Measurements from ENCODE around the gene MANSC4.
A peak's percentile ranks its signal among the peaks of the same experiment; 100 is the strongest.

Gene MANSC4

DNA sequence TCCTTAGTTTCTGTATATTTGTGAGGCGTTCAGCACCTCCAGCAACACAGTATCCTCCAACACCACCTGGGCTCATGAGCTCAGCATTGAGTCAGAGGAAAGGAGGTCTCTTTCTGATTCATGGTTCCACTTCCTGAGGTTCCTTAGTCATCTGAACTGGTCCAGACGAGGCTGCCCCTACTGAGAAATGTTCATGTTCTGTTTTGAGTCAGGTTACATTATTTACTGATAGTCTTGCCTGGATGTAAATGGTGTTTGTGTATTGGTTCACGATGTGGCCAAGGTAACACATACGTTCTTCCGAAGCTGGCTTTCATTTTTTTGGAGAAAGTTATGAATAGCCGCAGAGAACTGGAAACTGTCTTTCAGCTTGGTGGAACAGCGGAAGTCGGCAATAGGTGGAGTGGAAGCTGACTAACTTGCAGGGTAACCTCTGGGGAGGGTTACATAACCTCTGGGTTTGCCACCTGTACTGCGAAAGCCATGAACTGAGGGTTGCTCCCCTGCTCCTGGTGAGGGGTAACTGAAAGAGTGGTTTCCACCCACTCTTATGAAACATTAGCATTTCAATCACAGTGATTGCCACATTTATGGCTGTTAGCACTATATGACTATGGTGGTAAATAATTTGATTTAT is 42.2 kb upstream of the MANSC4 start:
- no peak overlapping the region for H3K27ac Mint-ChIP-seq

GRCh38 chr12:27821259-27821973 is 41.4 kb upstream of the MANSC4 start:
- peak; percentile 64 to 78 (median 77) for TF ChIP-seq CTCF (IDR thresholded peaks at IDR 0.05; ENCODE audit: unreplicated experiment in 3 of 3)
- peaks cover 12% of the 10 kb centered on the region for H3K4me1 Mint-ChIP-seq
- H3K4me3 Mint-ChIP-seq = no peak overlapping the region
- no peaks in the 10 kb centered on the region for H3K36me3 Mint-ChIP-seq (ENCODE audit: low read depth)
- no peaks in the 10 kb centered on the region for H3K9me3 Mint-ChIP-seq
- H3K27me3 Mint-ChIP-seq (ENCODE audit: low read depth) = peaks cover 3% of the 10 kb centered on the region
- no peak overlapping the region for H3K27ac Mint-ChIP-seq

More for the DNA sequence above, 42.2 kb upstream of the MANSC4 start:
- peaks cover 3% of the 10 kb centered on the region for H3K27me3 Mint-ChIP-seq (ENCODE audit: low read depth)
- H3K4me1 Mint-ChIP-seq = peaks cover 12% of the 10 kb centered on the region
- H3K36me3 Mint-ChIP-seq (ENCODE audit: low read depth) = no peaks in the 10 kb centered on the region
- TF ChIP-seq CTCF (IDR thresholded peaks at IDR 0.05; ENCODE audit: unreplicated experiment in 3 of 3) = no peak
- H3K4me3 Mint-ChIP-seq = no peak overlapping the region
- no peaks in the 10 kb centered on the region for H3K9me3 Mint-ChIP-seq

DNA sequence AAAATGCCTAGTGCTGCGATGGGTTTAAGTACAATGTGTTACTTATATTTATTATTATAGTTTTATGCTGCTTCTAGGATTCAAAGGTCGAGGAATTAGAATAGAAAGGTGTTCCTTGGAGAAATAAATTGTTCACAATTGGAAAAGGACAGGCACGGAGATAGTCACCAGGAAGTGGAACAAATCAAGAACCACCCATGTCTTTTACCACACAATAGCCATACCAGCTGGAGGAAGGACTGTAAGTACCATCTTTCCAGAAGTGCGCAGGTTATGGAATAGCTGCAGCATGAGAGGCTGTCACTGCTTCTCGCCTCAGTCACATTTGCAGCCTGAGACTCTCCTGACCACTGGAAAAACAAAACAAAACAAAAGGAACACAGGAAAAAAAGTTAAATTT is 40.5 kb upstream of the MANSC4 start:
- H3K4me3 Mint-ChIP-seq = no peak overlapping the region

DNA sequence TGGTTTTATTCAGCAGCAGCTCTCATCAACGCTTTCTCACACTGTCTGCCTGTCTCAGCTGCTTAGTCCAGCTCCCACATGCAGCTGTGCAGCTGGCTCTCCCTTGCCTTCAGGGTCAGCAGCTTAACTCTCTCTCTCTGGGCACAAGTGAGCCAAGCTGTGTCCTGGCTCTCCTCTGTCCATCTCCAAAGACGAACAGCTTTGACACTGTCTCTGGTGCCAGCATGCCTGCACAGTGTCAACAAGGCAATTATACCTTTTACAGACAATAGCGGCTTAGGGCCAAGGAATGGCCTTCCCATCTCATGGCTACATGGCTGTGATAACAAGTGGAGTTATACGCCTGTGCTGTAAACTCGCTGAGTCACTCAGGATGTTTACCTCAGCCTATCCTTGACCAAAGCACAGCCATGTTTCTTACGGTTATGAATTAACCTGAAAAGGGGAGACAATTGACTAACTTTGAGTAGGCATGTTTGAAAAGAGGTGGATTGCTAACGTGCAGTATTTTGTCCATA is 38.4 kb upstream of the MANSC4 start:
- Mint-ChIP-seq H3K9me3 (no peaks in the 10 kb centered on the region), H3K27ac (peak overlapping the region; percentile 70 to 86 (median 75)), H3K27me3 (ENCODE audit: low read depth) (peaks cover 3% of the 10 kb centered on the region), H3K4me3 (no peak overlapping the region), H3K36me3 (ENCODE audit: low read depth) (no peaks in the 10 kb centered on the region), H3K4me1 (peaks cover 12% of the 10 kb centered on the region)
- no peak for TF ChIP-seq CTCF (IDR thresholded peaks at IDR 0.05; ENCODE audit: unreplicated experiment in 3 of 3)

More for the DNA sequence above, 40.5 kb upstream of the MANSC4 start:
- TF ChIP-seq CTCF (IDR thresholded peaks at IDR 0.05; ENCODE audit: unreplicated experiment in 3 of 3) = no peak
- H3K9me3 Mint-ChIP-seq = no peaks in the 10 kb centered on the region
- H3K36me3 Mint-ChIP-seq (ENCODE audit: low read depth) = no peaks in the 10 kb centered on the region
- peaks cover 12% of the 10 kb centered on the region for H3K4me1 Mint-ChIP-seq
- peaks cover 3% of the 10 kb centered on the region for H3K27me3 Mint-ChIP-seq (ENCODE audit: low read depth)
- H3K27ac Mint-ChIP-seq = no peak overlapping the region

GRCh38 chr12:27817766-27818165 is 37.7 kb upstream of the MANSC4 start:
- Mint-ChIP-seq H3K27ac (peak overlapping the region; percentile 70 to 86 (median 75)), H3K9me3 (no peaks in the 10 kb centered on the region)

More at GRCh38 chr12:27817766-27818165, 37.7 kb upstream of the MANSC4 start:
- Mint-ChIP-seq H3K27me3 (ENCODE audit: low read depth) (peaks cover 3% of the 10 kb centered on the region), H3K4me3 (peak overlapping the region in 1 of 3 experiments; percentile 3), H3K4me1 (peaks cover 12% of the 10 kb centered on the region), H3K36me3 (ENCODE audit: low read depth) (no peaks in the 10 kb centered on the region)
- no peak for TF ChIP-seq CTCF (IDR thresholded peaks at IDR 0.05; ENCODE audit: unreplicated experiment in 3 of 3)
